HL-60 (cell line): Measurements from ENCODE around the gene FGGY.

Experiments
- DNase-seq, 2 experiments: peaks; one replicate each; pipeline ENCODE4 v3.0.0-alpha.2; 2010 to 2020; ENCODE audit warnings: low read depth in 1 of 2, low spot score in 1 of 2
- H3K27ac ChIP-seq: fragments of 250-450 bp; sonication (Bioruptor Pico); replicated peaks from 2 replicates; pipeline ENCODE4 v1.5.1; 2020; ENCODE audit warnings: mild to moderate bottlenecking, moderate library complexity
- H3K27me3 ChIP-seq: fragments of 250-450 bp; sonication (Bioruptor Pico); 2 replicates; pipeline ENCODE4 v1.5.1; 2021; ENCODE audit warnings: mild to moderate bottlenecking, moderate library complexity; ENCODE audit not compliant: insufficient read depth, poor library complexity, severe bottlenecking
- H3K4me3 ChIP-seq: replicated peaks from 2 replicates; pipeline ENCODE4 v1.5.1; 2011; ENCODE audit warnings: mild to moderate bottlenecking, control low read depth, low read length; ENCODE audit not compliant: insufficient read depth
- CTCF ChIP-seq: IDR thresholded peaks from one replicate; pipeline ENCODE4 v1.5.1; 2011; ENCODE audit warnings: low read length, control low read depth, inconsistent platforms; ENCODE audit not compliant: insufficient read depth
- GABPA ChIP-seq: IDR thresholded peaks from 2 replicates; pipeline ENCODE4 v1.6.1; 2012; ENCODE audit warnings: low read depth
- POLR2AphosphoS5 ChIP-seq: IDR thresholded peaks from 2 replicates; pipeline ENCODE4 v1.6.1; 2012; ENCODE audit warnings: low read depth
- REST ChIP-seq: IDR thresholded peaks from 2 replicates; pipeline ENCODE4 v1.6.1; 2012; ENCODE audit warnings: low read depth; ENCODE audit not compliant: insufficient replicate concordance
- SPI1 ChIP-seq: IDR thresholded peaks from 2 replicates; pipeline ENCODE4 v1.6.1; 2012; ENCODE audit warnings: low read depth, mild to moderate bottlenecking, borderline replicate concordance

The FGGY gene

GRCh38 chr1:59410457-59410856 lies 113.6 kb downstream of the FGGY start:
- TF ChIP-seq SPI1 (peak; percentile 89), CTCF (no peak)
- Histone ChIP-seq H3K4me3 (no peak overlapping the region), H3K27me3 (no peaks in the 10 kb centered on the region), H3K27ac (no peak overlapping the region)
- DNase-seq, result peak in 1 of 2 experiments; percentile 12

DNA sequence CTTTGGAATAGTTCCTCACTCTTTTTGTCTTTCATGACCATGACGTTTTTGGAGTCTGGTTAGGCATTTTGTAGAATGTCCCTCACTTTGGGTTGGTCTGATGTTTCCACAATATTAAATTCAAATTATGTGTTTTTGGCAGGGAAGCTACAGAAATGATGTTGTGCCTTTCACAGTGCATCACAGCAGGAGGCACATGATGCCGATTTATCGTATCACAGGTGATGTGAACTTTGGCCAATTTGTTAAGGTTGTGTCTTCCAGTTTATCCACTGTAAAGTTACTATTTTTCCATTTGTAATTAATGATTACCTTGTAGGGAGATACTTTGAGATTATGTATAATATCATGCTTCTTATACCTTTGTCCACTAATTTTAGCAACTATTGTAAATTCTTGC lies 114.3 kb downstream of the FGGY start:
- no peak for DNase-seq
- Histone ChIP-seq H3K27ac (no peak overlapping the region), H3K4me3 (no peak overlapping the region), H3K27me3 (no peaks in the 10 kb centered on the region)
- TF ChIP-seq CTCF (no peak), SPI1 (no peak), GABPA (no peak), REST (no peak), POLR2AphosphoS5 (no peak)

DNA sequence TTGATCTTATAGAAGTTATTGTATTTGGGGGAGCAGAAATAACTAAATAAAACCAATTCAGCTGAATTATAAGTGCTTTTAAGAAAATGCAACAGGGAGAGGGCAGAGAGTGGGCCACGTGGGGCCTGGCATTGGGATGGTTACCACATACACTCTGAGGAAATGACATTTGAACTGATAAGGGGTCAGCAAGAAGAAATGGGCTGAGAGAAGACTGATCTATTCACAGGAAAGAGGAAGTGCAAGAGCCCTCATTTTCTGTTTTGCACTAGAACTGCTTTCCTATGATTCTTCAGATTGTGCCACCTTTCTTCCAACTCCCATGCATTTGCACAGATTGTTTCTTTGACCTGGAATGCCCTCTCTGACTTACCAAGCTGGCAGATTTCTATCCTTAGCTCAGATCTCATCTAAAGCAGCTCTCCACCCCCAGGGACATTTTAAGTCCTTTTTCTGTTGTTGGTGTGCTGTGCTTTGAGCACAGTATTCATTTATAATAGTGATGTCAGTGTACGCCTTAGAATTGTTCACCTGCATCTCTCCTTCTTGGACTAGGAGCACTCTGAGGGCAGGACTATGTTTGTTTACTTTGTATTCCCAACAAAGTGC lies 115.9 kb downstream of the FGGY start:
- Histone ChIP-seq H3K27me3 (no peaks in the 10 kb centered on the region), H3K27ac (no peak overlapping the region), H3K4me3 (no peak overlapping the region)
- DNase-seq, result peak; percentile 44 to 49
- TF ChIP-seq POLR2AphosphoS5 (no peak), SPI1 (peak; percentile 98)

DNA sequence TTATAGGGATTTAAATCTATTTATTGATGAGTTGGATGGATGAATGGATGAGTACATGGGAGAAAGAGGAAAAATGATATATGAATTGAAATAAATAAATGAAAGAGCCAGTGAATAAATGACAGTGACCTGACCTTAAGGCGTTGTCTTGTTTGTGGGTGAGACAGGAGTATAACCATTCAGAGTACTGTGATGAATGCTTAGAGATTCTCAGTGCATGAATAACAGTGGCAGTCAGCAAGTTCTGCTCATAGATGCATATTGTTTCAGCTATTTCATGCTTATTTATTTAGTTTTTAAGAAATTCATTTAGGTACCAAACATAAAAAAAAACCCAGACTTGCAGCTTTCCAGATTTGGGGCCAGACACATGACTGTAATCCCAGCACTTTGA lies 116.4 kb downstream of the FGGY start:
- no peak for DNase-seq
- TF ChIP-seq GABPA (no peak), REST (no peak), POLR2AphosphoS5 (no peak)
- no peak overlapping the region for H3K27ac ChIP-seq

GRCh38 chr1:59414406-59415133 lies 117.7 kb downstream of the FGGY start:
- Histone ChIP-seq H3K27ac (no peak overlapping the region), H3K4me3 (no peak overlapping the region), H3K27me3 (no peaks in the 10 kb centered on the region)
- TF ChIP-seq POLR2AphosphoS5, result no peak
- TF ChIP-seq REST, result no peak
- no peak for TF ChIP-seq SPI1
- TF ChIP-seq GABPA, result no peak
- TF ChIP-seq CTCF, result no peak
- peak; percentile 6 to 14 for DNase-seq

More for the DNA sequence above, 116.4 kb downstream of the FGGY start:
- no peaks in the 10 kb centered on the region for H3K27me3 ChIP-seq
- no peak overlapping the region for H3K4me3 ChIP-seq
